A549 (cell line): Measurements from ENCODE around the gene CS. TPM values are rescaled to one million over a fixed set of nuclear protein-coding genes. Genes with fewer than 3 reads are reported as not detected.

ENCODE experiments used
- ATAC-seq, 2 experiments: fragments of 200-7000 bp in 1 of 2; fragments of >200 bp in 1 of 2; cut with Nextera tagmentation in 1 of 2; cut with Tn5 transposase in 1 of 2; 3 replicates each; pipeline versions ENCODE4 v1.8.0 to v1.9.1; 2018 to 2020; ENCODE audit warnings: mild to moderate bottlenecking in 1 of 2, moderate library complexity in 1 of 2
- CTCF ChIA-PET: fragments of 300-600 bp; sonication (Branson Sonifier 250); formaldehyde crosslinking; extraction: SDS; loops from one replicate; lab custom pipeline; 2021; ENCODE audit warnings: antibody characterized with exemption, inconsistent platforms; lab: Yijun Ruan, JAX
- POLR2A ChIA-PET: fragments of 350-600 bp; formaldehyde crosslinking; extraction: SDS; loops from one replicate; lab custom pipeline; 2021; ENCODE audit warnings: antibody characterized with exemption, inconsistent platforms; lab: Yijun Ruan, JAX
- DNase-seq, 2 experiments: peaks; one replicate each; pipeline versions ENCODE4 v3.0.0 to v3.0.0-alpha.2; 2011 to 2016; ENCODE audit warnings: low read depth in 1 of 2, low spot score in 1 of 2
- FAIRE-seq: peaks from 2 replicates; lab custom pipeline; 2011; peaks lifted over from hg19 to GRCh38; lab: Jason Lieb, UNC
- H3K27ac ChIP-seq, 2 experiments: fragments of >200 bp; sonication (Bioruptor Twin); formaldehyde crosslinking; 3 replicates each; pipeline ENCODE4 v1.5.1; 2016 to 2017
- H3K4me1 ChIP-seq: fragments of >200 bp; sonication (Bioruptor Twin); formaldehyde crosslinking; 3 replicates; pipeline ENCODE4 v1.6.1; 2016
- H3K4me2 ChIP-seq: fragments of >200 bp; sonication (Bioruptor Twin); formaldehyde crosslinking; 3 replicates; pipeline ENCODE4 v1.6.1; 2016
- H3K4me3 ChIP-seq: fragments of >200 bp; sonication (Bioruptor Twin); formaldehyde crosslinking; 3 replicates; pipeline ENCODE4 v1.5.1; 2016
- H3K9me3 ChIP-seq: fragments of >200 bp; sonication (Bioruptor Twin); formaldehyde crosslinking; 3 replicates; pipeline ENCODE4 v1.6.1; 2016
- CHD4 ChIP-seq: fragments of 200-600 bp; sonication (generic); IDR thresholded peaks from 2 replicates; pipeline ENCODE4 v1.6.1; 2016; ENCODE audit warnings: antibody characterized with exemption, mild to moderate bottlenecking, borderline replicate concordance
- CTCF ChIP-seq: fragments of >200 bp; sonication (Bioruptor Twin); formaldehyde crosslinking; IDR thresholded peaks from 3 replicates; pipeline ENCODE4 v1.5.1; 2016
- E2F6 ChIP-seq: IDR thresholded peaks from 2 replicates; pipeline ENCODE4 v1.6.1; 2012; ENCODE audit warnings: low read depth, borderline replicate concordance
- EHMT2 ChIP-seq: fragments of 200-600 bp; sonication (generic); IDR thresholded peaks from 2 replicates; pipeline ENCODE4 v1.6.1; 2016; ENCODE audit warnings: antibody characterized with exemption, low read depth, mild to moderate bottlenecking, moderate library complexity
- FOSB ChIP-seq: fragments of 250-450 bp; sonication (Bioruptor Pico); IDR thresholded peaks from 2 replicates; pipeline ENCODE4 v1.5.0; 2020; ENCODE audit warnings: mild to moderate bottlenecking, moderate library complexity
- GATA3 ChIP-seq: IDR thresholded peaks from 2 replicates; pipeline ENCODE4 v1.6.1; 2012; ENCODE audit warnings: borderline replicate concordance
- HDAC2 ChIP-seq: fragments of 200-600 bp; sonication (generic); IDR thresholded peaks from 2 replicates; pipeline ENCODE4 v1.6.1; 2016
- HES2 ChIP-seq: fragments of >200 bp; sonication (Bioruptor Twin); formaldehyde crosslinking; IDR thresholded peaks from 2 replicates; pipeline ENCODE4 v1.6.1; 2016
- HOXA7 ChIP-seq: fragments of 250-450 bp; sonication (Bioruptor Pico); IDR thresholded peaks from 2 replicates; pipeline ENCODE4 v1.5.0; 2020; ENCODE audit warnings: mild to moderate bottlenecking, moderate library complexity
- JUN ChIP-seq, 2 experiments: fragments of >200 bp; sonication (Bioruptor Twin); formaldehyde crosslinking; IDR thresholded peaks; 2 replicates in 1 of 2; 3 replicates in 1 of 2; pipeline ENCODE4 v1.6.1; 2016 to 2017
- NFE2L2 ChIP-seq: fragments of 150-350 bp; conservative IDR thresholded peaks from 2 replicates; pipeline ENCODE4 v1.6.1; 2014; ENCODE audit warnings: low read length
- POLR2A ChIP-seq: IDR thresholded peaks from 2 replicates; pipeline ENCODE4 v1.6.1; 2012; ENCODE audit warnings: mild to moderate bottlenecking, low read length
- RARB ChIP-seq: fragments of 250-450 bp; sonication (Bioruptor Pico); IDR thresholded peaks from 2 replicates; pipeline ENCODE4 v1.8.0; 2021; ENCODE audit warnings: mild to moderate bottlenecking, moderate library complexity
- REST ChIP-seq: fragments of 200-600 bp; sonication (generic); IDR thresholded peaks from 2 replicates; pipeline ENCODE4 v1.6.1; 2016; ENCODE audit warnings: antibody characterized with exemption, mild to moderate bottlenecking, moderate library complexity
- RNF2 ChIP-seq: fragments of 200-600 bp; sonication (generic); IDR thresholded peaks from 2 replicates; pipeline ENCODE4 v1.6.1; 2016; ENCODE audit warnings: low read depth, mild to moderate bottlenecking, antibody characterized with exemption, moderate library complexity, borderline replicate concordance
- TFCP2L1 ChIP-seq: fragments of 250-450 bp; sonication (Bioruptor Pico); IDR thresholded peaks from 2 replicates; pipeline ENCODE4 v1.5.0; 2021; ENCODE audit warnings: mild to moderate bottlenecking
- TP53 ChIP-seq: fragments of 250-450 bp; sonication (Bioruptor Pico); IDR thresholded peaks from 2 replicates; pipeline ENCODE4 v1.5.0; 2021; ENCODE audit warnings: mild to moderate bottlenecking, moderate library complexity
- ZNF302 ChIP-seq: fragments of 250-450 bp; sonication (Bioruptor Pico); IDR thresholded peaks from 2 replicates; pipeline ENCODE4 v1.9.0; 2021; ENCODE audit warnings: inconsistent platforms, mild to moderate bottlenecking, moderate library complexity
- ZSCAN20 ChIP-seq: fragments of 250-450 bp; sonication (Bioruptor Pico); IDR thresholded peaks from 2 replicates; pipeline ENCODE4 v1.8.0; 2022; ENCODE audit warnings: mild to moderate bottlenecking, moderate library complexity
- WGBS: methylation state at CpG from one replicate; pipeline ENCODE4 v1.1.6; 2017; ENCODE audit errors: missing lambda C conversion rate; 5-methylcytosine and 5-hydroxymethylcytosine counted together
- polyA plus RNA-seq, 4 experiments: library from polyadenylated mRNA; depleted of rRNA in 3 of 4; stranded (reverse); fragments of >200 nt; fragmentation: RNase III in 1 of 4; extraction: RNeasy Plus Mini Kit Qiagen cat#74134 plus additional on column Dnase treatment in 1 of 4; gene quantifications; 2 replicates in 3 of 4; 3 replicates in 1 of 4; pipeline ENCODE4 v1.2.3, GENCODE V29; 2011 to 2017

The CS gene
- polyA plus RNA-seq, 2 of the 4 experiments (the other 2 are of a cell fraction), result 146 to 223 TPM

GRCh38 chr12:56333197-56333678 lies 33.1 kb upstream of the CS start:
- DNase-seq, result peak in 1 of 2 experiments; percentile 31
- CTCF ChIA-PET, result interaction anchor here (0.6 to 2.4 kb wide), 8 partner anchors 12 to 203 kb away, joined by 3 to 14 read pairs (median 4); partner anchors contain the start of gene COQ10A
- 31% methylated on average over 8 of the region's 8 CpGs for WGBS
- H3K4me3 ChIP-seq, result peak overlapping the region; percentile 54
- H3K27ac ChIP-seq, result peak overlapping the region; percentile 91 to 92
- H3K9me3 ChIP-seq, result no peaks in the 10 kb centered on the region
- peak overlapping the region; percentile 96 for H3K4me2 ChIP-seq
- TF ChIP-seq FOSB (peak; percentile 29; the same call in 1 of the 2 replicates), TFCP2L1 (no peak), HOXA7 (CRISPR knock-in tag) (0 out of 2 replicates have a peak, but pooled peaks have one; percentile 30), RNF2 (no peak)
- POLR2A ChIA-PET, result interaction anchor here (0.5 to 2.5 kb wide), 9 partner anchors 9 to 1009 kb away, joined by 3 to 21 read pairs (median 3); partner anchors contain the start of genes CNPY2, SPRYD4, STAT2 and TIMELESS
- no peak for FAIRE-seq
- peaks cover 15% of the 10 kb centered on the region for H3K4me1 ChIP-seq
- ATAC-seq, result peak; percentile 11 to 27

- peak overlapping the region; percentile 96 for H3K4me2 ChIP-seq
- H3K9me3 ChIP-seq, result no peaks in the 10 kb centered on the region
- DNase-seq, result no peak
- peak overlapping the region; percentile 54 for H3K4me3 ChIP-seq
- FAIRE-seq, result no peak
- peaks cover 12% of the 10 kb centered on the region for H3K4me1 ChIP-seq
- CTCF ChIA-PET, result interaction anchor here (0.6 to 2.4 kb wide), 9 partner anchors 11 to 203 kb away, joined by 3 to 14 read pairs (median 4); partner anchors contain the start of gene COQ10A
- WGBS, result 89% methylated on average over 11 of the region's 11 CpGs
- peak overlapping the region; percentile 91 to 92 for H3K27ac ChIP-seq
- no peak for TF ChIP-seq RARB (CRISPR knock-in tag)
- no peak for TF ChIP-seq REST
- TF ChIP-seq E2F6, result no peak
- no peak for TF ChIP-seq JUN (IDR thresholded peaks at IDR 0.05)
- TF ChIP-seq ZNF302 (CRISPR knock-in tag), result no peak
- TF ChIP-seq HES2, result no peak
- no peak for TF ChIP-seq ZSCAN20 (CRISPR knock-in tag)
- no peak for TF ChIP-seq TP53 (CRISPR knock-in tag)
- no peak for TF ChIP-seq GATA3
- TF ChIP-seq NFE2L2, result no peak
- TF ChIP-seq POLR2A, result no peak
- no peak for TF ChIP-seq CTCF
- no peak for TF ChIP-seq CHD4
- TF ChIP-seq EHMT2, result no peak
- no peak for TF ChIP-seq HDAC2
- POLR2A ChIA-PET, result interaction anchor here (0.5 to 2.5 kb wide), 5 partner anchors 9 to 132 kb away, joined by 3 to 21 read pairs (median 8); partner anchors contain the start of genes CNPY2, STAT2 and TIMELESS
- ATAC-seq, result no peak
Measured at GRCh38 chr12:56332512-56333196, 32.5 kb upstream of the CS start.
